KOPT-K1 (cell line): ENCODE measurements around the gene SMG7.

Experiments used
- H3K27ac ChIP-seq: fragments of 200-600 bp; sonication (generic); 2 replicates; pipeline ENCODE4 v1.5.1; 2016; ENCODE audit warnings: antibody characterized with exemption, mild to moderate bottlenecking, low read depth, low read length; ENCODE audit not compliant: poor library complexity, severe bottlenecking
- H3K36me3 ChIP-seq: fragments of 200-600 bp; sonication (generic); 2 replicates; pipeline ENCODE4 v1.5.1; 2017; ENCODE audit warnings: antibody characterized with exemption, mild to moderate bottlenecking, low read length, moderate library complexity; ENCODE audit not compliant: insufficient read depth
- H3K9me3 ChIP-seq: fragments of 200-600 bp; sonication (generic); 2 replicates; pipeline ENCODE4 v1.5.1; 2017; ENCODE audit warnings: antibody characterized with exemption, low read length, mild to moderate bottlenecking; ENCODE audit not compliant: insufficient read depth, poor library complexity, severe bottlenecking

The SMG7 gene

DNA sequence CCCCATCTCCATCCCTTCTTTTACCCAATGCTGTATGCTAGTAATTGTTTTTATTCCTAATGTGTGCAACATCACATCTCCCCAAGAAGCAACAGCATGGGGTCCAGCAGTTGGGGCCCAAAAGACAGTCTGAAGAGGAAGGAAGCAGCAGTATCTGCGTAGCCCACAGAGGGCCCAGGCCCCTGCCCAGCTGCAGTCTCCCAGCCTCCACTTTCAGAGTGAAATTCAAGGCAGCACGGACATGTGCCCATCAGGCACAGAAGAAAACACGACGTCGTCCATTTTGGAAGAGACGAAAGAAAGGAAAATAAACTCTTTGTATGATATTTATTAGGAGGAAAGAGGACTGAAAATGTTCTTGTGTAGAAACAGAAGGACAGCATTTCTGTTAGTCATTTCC lies 80.6 kb downstream of the SMG7 start:
- H3K36me3 ChIP-seq = peaks cover 100% of the 10 kb centered on the region
- no peak overlapping the region for H3K27ac ChIP-seq
- H3K9me3 ChIP-seq = no peaks in the 10 kb centered on the region

DNA sequence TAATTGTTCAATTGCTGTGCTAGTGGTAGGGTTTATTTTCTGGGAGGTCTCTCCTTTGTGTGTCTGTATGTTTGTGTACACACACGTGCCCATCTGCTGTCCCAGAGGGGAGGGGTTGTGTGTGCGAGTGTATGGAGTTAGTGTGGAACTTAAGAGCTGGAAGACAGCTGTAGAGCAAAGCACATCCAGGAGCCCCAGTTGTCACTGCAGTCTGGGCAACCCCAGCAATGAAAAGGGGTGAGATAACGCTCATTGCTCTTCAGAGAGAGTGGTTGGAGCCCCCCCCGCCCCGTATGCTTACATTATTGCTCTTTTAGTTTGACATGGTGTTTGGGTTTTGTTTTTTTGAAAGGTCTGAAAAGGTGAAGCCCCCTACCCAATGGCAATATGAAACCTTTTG lies 81.0 kb downstream of the SMG7 start:
- Histone ChIP-seq H3K9me3 (no peaks in the 10 kb centered on the region), H3K36me3 (peaks cover 97% of the 10 kb centered on the region), H3K27ac (no peak overlapping the region)

DNA sequence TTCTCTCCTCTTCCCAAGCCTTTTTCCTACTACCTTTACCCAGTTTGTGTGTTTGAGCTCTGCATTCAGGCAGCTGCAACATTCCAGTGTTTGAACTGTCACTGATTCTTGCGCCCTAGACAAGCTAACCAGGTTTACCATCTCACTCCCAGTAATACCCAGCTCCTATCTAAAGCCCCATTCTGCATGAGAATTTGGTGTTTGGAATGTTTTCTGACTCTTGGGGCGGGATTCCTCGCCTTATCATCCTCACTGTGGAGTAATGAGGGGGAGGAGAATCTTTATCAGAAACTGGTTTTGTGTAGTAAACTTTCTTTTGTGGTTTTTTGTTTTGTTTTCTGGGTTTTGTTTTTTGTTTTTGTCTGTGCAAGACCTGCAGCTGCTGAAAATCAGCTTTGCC lies 81.5 kb downstream of the SMG7 start:
- no peaks in the 10 kb centered on the region for H3K9me3 ChIP-seq
- no peak overlapping the region for H3K27ac ChIP-seq
- peaks cover 95% of the 10 kb centered on the region for H3K36me3 ChIP-seq

DNA sequence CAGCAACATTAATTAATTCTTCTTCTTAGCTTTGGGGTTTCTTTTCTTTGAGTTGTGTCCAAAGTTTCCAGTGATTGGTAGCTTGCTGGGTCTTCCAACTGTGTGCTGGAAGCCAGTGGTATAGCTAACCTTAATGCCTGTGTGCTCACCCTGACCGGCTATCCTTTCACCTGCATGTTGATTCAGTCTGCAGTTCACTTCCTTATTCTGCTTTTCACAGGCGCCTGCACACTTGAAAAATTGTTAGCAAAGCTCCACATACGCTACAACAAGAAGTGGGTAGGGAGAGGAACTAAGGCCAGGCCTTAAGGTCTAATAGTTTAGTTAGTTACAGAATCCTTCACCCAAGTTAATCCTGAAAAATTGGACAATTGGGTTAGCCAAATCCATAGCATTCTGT lies 82.3 kb downstream of the SMG7 start:
- H3K9me3 ChIP-seq = no peaks in the 10 kb centered on the region
- H3K36me3 ChIP-seq = peaks cover 92% of the 10 kb centered on the region
- no peak overlapping the region for H3K27ac ChIP-seq

DNA sequence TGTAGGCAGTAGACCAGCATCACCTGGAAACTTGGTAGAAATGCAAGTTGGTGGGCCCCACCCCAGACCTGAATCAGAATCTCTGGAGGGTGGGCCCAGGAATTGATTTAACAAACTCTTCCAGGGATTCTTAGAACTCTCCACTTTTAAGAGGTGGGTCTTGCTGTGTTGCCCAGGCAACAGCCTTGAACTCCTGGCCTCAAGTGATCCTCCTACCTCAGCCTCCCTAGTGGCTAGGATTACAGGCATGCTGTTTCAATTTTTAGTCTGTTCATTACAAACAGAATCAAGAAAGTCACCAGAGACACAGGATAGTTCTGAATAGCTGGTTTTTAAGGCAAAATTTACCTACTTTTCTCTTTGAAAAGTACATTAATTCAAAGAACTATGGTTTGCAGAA lies 86.8 kb downstream of the SMG7 start:
- Histone ChIP-seq H3K9me3 (no peaks in the 10 kb centered on the region), H3K36me3 (peaks cover 47% of the 10 kb centered on the region), H3K27ac (no peak overlapping the region)

DNA sequence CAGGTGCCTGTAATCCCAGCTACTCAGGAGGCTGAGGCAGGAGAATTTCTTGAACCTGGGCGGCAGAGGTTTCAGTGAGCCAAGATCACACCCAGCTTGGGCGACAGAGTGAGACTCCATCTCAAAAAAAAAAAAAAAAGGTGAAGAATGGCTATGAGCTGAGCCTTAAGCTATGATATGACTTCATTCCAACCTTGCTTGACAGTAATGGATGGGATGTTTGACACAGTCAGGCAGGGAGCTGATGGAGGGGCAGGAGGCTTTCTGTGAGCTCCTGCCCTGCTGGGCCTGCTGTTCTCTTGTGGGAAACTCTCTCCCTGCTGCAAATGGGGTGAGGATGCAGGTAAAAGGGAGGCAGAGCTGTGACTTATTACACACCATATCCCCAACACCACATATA lies 90.4 kb downstream of the SMG7 start:
- H3K9me3 ChIP-seq = no peaks in the 10 kb centered on the region
- no peak overlapping the region for H3K27ac ChIP-seq
- peaks cover 11% of the 10 kb centered on the region for H3K36me3 ChIP-seq

DNA sequence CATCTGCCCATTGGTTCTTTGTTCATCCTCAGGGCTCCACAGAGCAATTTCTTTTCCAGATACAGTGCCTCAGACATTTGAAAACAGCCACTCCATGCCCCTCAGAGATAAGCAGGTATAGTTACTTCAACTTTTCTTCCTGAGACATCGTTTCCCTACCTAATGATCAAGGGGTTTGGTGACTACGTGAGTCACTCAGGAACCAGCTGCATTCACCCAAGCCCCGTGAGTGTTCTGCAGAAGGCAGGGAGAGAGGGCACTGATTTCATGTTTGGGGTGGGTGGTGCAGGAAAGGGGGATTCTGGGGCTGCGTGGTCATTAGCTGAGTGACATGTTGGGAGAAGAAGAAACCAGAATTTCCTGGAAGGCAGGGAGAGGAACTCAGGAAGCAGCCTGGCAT lies 93.0 kb downstream of the SMG7 start:
- H3K36me3 ChIP-seq = no peaks in the 10 kb centered on the region
- no peaks in the 10 kb centered on the region for H3K9me3 ChIP-seq

DNA sequence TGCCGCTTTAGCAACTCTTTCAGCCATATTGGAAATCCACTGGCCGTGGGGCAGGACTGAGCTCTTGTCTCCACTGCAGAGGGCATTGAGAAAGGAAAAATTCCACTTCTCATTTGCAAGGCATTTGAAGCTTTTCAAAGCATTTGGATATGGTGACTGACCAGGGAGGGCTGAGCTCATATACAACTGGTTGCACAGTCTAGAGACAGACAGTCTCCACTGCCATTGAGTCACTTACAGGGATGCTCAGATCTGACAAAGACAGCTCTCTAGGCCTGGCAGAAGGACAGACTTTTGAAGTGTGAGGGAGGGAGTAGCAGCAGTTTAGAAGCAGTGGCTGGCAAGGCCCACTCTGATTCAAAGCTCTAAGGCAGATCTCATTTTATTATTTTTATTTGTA lies 93.7 kb downstream of the SMG7 start:
- Histone ChIP-seq H3K36me3 (no peaks in the 10 kb centered on the region), H3K9me3 (no peaks in the 10 kb centered on the region), H3K27ac (no peak overlapping the region)

More for the DNA sequence above, 93.0 kb downstream of the SMG7 start:
- no peak overlapping the region for H3K27ac ChIP-seq

DNA sequence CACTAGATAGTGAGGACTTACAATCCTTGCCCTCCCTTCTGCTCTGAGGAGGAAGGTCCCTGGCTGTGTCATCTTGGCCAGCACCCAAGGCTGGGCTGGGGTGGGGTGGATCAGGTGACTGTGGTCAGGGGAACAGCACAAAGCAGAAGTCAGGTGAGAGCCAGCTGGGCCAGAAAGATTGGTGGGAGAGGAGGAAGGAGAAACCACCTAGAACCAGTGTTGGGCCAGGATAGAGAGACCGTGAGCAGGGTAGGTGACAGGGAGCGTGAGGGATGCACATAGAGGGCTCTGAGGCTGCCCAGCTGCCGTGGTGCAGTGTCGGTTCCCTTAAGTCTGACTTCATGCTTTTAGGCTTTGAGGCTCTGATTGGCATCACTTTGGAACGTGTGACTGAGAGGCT lies 95.3 kb downstream of the SMG7 start:
- Histone ChIP-seq H3K9me3 (no peaks in the 10 kb centered on the region), H3K36me3 (no peaks in the 10 kb centered on the region), H3K27ac (no peak overlapping the region)

DNA sequence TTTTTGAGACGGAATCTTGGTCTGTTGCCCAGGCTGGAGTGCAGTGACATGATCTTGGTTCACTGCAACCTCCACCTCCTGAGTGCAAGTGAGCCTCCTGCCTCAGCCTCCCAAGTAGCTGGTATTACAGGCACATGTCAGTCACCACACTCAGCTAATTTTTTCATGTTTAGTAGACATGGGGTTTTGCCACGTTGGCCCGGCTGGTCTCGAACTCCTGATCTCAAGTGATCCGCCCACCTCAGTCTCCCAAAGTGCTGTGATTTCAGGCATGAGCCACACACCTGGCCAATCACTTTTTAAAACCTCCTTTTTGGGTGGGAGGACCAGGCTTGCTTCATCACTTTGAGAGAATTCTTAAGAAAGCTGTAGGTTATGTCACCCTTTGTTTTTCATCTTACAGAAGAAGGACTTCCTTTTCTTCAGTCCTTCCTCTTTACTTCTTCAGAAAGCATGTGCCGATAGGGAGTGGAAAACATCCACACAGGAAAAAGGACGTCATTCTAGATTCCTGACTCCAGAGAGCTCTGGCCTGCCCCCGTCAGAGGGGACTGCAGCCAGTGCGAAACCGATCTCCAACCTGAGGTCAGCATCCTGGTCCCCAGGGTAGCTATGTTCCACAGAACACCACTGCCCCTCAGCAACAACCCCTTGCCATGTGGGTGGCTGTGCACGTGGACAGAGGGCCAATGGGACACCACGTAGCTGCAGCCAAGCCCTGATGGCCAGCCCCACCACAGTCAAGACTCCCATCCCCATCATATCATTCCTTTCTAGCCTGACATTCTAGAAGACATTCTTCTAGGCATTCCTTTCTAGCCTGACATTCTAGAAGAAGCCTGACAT lies 96.1 kb downstream of the SMG7 start:
- Histone ChIP-seq H3K36me3 (no peaks in the 10 kb centered on the region), H3K27ac (no peak overlapping the region), H3K9me3 (no peaks in the 10 kb centered on the region)

DNA sequence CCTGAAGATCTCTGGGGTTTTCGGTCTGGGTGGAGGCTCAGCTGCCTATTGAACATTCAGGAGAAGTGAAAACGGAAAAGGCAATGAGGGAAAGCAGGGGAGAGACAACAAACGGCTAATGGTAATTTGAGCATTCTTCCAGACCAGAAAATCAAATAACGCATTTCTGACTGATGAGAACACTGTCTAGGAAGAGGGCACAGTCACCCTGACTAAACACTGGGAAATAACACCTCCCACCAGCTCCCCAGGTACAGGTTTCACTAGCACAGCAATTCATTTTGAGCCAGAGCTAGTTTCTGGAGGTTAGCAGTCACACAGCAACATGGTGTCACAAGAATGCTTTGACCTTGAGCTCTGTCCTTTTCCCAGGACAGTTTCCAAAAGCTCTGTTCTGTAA lies 96.8 kb downstream of the SMG7 start:
- H3K27ac ChIP-seq = no peak overlapping the region
- H3K9me3 ChIP-seq = no peaks in the 10 kb centered on the region
- H3K36me3 ChIP-seq = no peaks in the 10 kb centered on the region

DNA sequence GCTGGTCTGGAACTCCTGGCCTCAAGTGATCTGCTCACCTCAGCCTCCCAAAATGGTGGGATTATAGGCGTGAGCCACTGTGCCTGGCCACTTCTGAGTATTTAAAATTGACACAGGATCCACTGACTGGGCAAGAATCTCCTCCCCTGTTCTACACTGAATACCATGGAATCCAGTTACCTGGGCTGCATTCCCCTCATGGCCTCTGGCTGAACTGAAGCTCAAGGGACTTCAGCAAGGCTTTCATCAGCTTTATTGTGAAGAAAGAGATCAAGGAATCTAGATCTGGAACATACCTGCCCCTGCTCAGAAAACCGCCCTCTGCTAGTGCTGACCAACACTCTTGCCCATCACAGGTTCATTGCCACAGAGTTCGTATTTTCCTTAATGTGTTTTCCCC lies 97.5 kb downstream of the SMG7 start:
- Histone ChIP-seq H3K9me3 (no peaks in the 10 kb centered on the region), H3K36me3 (no peaks in the 10 kb centered on the region), H3K27ac (no peak overlapping the region)

DNA sequence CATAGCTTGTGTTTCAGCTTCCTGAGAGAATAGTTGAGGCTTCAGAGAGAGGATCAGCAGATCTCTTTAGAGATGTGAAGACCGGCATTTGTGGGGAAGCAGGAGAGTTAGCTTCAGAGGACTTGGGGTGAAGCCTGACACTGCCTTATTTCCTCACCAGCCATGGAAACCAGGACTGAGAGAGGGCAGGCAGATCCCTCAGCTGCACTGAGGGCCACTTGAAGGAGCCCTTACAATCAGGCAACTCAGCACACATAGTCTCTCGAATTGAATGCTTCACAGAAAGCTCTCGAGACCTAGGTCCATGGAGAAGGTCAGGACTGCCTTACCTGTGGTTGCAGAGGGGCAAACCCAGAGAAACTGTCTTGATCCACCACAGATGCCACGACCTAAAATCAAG lies 98.2 kb downstream of the SMG7 start:
- Histone ChIP-seq H3K36me3 (no peaks in the 10 kb centered on the region), H3K9me3 (no peaks in the 10 kb centered on the region), H3K27ac (no peak overlapping the region)

DNA sequence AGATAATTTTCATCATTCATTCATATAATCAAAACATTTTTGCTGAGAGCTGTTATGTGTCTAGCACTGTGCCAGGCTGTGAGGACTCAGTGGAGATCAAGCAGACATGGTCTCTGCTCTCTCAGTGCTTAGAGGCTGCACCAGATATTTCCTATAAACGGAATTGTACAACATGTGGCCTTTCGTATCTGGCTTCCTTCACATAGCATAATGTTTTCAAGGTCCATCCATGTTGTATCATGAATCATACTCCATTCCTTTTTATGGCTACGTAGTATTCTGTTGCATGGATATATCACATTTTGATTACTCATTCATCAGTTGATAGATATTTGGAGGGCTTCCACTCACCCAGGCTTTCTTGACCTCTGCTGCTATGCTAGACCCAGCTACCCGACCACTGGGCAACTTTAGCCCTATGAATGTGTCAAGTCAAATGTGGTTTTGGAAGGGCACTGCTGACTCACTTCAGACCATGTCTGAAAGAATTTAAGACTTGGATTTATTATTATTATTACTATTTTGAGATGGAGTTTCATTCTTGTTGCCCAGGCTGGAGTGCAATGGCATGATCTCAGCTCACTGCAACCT lies 99.5 kb downstream of the SMG7 start:
- H3K36me3 ChIP-seq = no peaks in the 10 kb centered on the region
- H3K27ac ChIP-seq = no peak overlapping the region
- H3K9me3 ChIP-seq = no peaks in the 10 kb centered on the region

DNA sequence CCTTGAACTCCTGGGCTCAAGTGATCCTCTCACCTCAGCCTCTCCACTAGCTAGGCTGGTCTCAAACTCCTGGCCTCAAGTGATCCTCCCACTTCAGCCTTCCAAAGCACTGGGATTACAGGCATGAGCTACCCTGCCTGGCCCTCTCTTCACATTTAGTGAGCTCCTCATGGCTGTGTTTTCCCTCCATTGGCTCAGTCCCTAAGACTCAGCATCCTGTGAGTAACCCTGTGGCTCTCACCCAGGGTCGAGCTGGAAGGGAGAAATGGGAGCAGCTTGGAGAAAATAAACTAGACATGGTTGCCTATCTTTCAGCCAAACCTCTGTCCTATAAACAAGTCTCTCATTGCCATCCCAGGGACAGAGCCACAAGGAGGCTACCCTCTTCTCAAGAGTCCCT lies 100.4 kb downstream of the SMG7 start:
- H3K36me3 ChIP-seq = no peaks in the 10 kb centered on the region
- H3K9me3 ChIP-seq = no peaks in the 10 kb centered on the region
- H3K27ac ChIP-seq = no peak overlapping the region

DNA sequence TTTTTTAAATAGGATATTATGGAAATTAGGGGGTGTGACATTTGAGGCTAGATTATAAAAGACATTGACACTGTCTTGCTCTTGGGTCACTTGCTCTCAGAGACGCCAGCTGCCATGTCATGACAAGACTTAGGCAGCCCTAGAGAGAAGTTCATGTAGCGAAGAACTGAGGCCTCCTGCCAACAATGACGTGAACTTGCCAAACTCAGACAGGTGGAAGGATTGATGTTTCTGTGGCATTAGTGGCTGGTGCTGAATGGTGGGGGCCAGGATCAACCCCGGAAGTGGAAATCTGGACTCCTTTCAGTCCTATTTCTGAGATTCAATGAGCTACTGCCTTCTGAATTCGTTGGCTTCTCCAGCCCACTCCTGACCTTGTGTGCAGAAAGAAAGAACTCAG lies 103.3 kb downstream of the SMG7 start:
- H3K36me3 ChIP-seq = no peaks in the 10 kb centered on the region
- no peaks in the 10 kb centered on the region for H3K9me3 ChIP-seq
- no peak overlapping the region for H3K27ac ChIP-seq
